ENCODE data around the gene CIC.

The CIC gene

DNA sequence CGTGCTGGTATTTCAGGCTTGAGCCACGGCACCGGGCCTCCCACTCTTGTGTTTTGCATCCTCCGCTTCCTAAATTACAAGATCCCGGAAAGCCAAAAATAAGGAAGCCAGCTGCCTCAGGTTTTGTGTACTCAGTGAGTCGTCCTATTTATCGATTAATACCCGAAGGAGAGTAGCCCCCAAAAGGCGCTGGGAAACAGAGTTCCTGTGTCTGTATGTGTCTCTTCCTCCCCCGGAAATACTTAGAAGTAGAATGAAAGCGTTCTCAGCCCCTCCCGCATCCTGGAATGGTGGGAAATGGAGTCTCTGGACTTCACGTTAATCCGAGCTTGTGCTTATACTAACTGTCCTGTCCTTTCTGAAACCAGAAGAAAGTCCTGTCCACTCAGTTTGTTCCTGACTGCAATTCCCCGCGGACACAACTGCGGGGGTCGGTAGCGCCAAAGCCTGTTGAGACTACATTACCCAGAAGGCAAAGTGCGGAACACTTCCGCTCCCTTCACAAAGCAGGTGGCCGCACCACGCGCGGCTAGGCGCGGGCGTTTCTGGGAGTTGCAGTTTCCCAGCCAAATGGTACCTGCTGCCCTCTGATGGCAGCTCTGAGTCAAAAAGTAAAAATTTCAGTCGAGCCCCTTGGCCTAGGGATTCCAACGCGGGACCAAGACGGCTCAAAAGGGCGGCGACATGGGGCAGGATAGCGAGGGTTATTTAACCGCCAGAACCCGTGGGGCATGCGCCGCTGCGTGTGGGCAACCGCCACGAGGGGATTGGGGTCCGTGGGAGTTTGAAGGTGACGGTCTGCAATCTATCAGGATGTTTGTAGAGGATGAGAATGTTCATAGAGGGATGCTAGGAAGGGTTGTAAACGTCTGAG is 24.5 kb upstream of the CIC start:
- DNase-seq = peak; percentile 60

DNA sequence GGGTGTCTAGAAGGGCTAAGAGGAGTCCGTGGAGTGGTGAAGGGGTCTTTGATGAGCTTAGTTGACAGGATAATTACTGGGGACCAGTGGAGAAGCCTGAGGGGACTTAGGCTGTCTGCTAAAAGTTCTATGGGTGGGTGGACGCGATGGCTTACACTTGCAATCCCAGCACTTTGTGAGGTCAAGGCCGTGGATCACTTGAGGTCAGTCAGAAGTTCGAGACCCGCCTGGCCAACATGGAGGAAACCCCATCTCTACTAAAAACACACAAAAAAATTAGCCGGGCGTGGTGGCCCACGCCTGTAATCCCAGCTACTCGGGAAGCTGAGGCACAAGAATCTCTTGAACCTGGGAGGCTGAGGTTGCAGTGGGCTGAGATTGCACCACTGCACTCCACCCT is 23.8 kb upstream of the CIC start:
- no peak for DNase-seq

- DNase-seq = no peak
Measured at GRCh38 chr19:42246143-42246921, 22.7 kb upstream of the CIC start.

DNA sequence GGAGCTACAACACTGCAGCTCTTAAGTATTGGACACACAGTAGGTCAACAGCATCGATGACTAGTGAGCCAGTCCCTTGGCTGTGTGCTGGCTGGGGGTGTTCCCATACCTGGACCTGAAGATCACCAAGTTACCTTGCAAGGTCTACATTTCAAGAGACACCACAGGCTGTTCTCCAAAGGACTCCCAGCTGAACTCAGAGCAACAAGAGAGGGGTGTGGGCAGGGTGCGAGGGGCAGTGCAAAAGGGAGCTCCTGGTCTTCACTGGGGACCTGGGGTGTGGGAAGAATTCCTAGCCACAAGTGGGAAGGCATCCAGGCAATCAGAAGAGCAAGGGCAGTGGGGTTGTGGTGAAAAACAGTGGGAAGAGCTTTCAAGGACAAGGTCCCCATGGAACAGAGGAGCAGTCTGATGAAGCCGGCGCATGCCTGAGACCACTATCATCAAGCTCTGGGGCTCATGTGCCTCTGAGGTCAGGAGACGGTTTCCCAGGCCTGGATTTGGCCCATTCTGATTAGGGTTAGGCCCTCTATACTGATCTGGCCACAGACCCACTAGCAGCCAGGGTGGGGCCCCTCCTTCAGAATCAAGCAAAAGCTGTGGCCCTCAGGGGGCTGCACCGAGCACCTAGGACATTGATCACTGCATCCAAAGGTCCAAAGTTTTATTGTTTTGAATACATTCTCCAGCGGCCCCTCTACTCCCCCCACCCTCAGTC is 22.0 kb upstream of the CIC start:
- no peak for DNase-seq

GRCh38 chr19:42247640-42248199 is 21.3 kb upstream of the CIC start:
- DNase-seq = no peak

GRCh38 chr19:42248270-42249148 is 20.5 kb upstream of the CIC start:
- no peak for DNase-seq

DNA sequence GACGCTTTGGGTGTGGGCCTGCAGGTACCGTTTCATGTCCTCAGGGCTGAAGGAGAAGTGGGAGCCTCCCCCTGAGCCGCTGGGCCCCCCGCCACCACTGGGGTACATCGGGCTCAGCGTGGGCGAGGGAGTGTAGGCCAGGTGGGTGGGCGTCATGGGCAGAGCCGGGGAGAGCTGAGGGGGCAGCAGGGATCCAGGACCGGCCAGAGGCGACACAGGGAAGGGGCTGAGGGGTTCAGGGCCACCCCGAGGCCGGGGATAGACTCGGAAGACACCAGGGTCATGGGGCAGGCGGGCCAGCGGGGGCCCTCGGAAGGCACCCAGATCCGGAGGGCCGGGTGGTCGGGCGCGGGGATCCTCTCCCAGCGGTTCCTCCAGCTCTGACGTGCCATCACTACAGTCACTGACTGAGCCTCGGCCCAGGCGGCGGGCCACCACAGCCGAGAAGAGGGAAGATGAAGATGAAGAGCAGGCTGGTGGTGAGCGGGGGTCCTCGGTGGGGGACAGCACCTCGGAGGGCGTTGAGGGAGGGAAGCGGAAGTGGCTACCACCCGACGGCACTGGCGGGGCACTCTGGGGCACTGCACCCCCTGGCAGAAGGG is 19.8 kb upstream of the CIC start:
- no peak for DNase-seq

- DNase-seq = no peak
Measured at GRCh38 chr19:42249769-42250168, 19.3 kb upstream of the CIC start.

DNA sequence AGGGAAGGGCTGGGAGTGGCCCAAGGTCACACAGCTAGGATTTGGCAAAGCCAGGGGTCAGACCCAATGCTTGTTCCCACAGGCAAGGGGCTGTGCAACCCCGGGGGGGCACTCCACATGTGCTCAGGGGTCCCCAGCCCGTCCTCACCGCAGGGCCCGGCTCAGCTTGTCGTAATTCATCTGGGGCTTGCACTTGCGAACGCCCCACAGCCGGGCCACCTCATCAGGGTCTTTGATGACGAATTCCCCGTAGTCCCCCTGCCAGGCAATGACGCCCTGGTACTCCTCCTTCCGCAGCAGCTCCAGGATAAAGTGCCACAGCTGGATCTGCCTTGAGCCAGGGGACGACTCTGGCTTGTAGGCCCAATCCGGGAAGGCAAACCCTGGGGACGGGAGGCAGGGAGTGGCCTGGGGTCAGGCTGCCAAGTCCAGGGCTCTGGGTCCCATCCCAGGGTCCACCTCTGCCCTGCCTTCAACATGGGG is 18.8 kb upstream of the CIC start:
- DNase-seq = no peak

GRCh38 chr19:42250666-42251531 is 18.2 kb upstream of the CIC start:
- no peak for DNase-seq

- DNase-seq = no peak
Measured at GRCh38 chr19:42251572-42252358, 17.3 kb upstream of the CIC start.

GRCh38 chr19:42252365-42253244 is 16.4 kb upstream of the CIC start:
- DNase-seq = no peak

GRCh38 chr19:42253245-42254088 is 15.6 kb upstream of the CIC start:
- DNase-seq = no peak

DNA sequence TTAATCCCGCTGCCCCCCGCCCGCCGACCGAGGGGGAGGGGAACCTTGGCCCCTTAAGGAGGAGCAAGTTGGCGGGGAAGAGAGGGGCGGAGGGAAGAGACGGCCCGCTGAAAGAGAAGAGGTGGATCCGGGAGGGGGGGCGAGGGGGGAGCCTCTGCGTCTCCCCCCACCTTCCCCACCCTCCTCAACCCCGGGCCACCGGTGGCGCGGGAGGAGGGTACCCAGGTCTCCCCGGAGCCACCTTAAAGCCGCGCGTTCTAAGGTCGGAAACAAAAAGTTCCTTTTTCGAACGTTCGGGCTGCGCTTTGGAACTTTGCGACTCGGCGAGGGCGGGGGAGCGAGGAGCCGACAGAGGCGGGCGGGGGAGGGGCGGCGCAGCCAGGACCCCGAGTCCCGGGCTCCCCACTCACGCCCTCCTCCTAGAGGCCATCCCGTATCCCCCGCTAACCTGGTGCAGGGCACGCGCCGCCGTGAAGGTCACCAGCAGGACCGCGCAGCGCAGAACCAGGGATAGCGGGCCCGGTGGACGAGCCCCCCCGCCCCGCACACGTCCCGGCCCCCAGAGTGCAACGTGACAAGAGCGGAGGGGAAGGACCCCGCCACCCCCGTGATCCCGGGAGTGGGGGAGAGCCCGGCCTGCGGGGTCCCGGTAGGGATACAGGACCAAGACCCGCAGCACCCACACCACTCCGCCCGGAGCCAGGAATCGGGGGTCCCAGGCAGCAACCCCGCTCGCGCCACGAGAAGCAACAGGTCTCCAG is 14.8 kb upstream of the CIC start:
- DNase-seq = no peak

- DNase-seq = peak; percentile 63
Measured at GRCh38 chr19:42254850-42255765, 13.9 kb upstream of the CIC start, which contains the start of gene ERF. ERF (minus strand) TSS chr19:42255128; CDS start chr19:42254999, 129 bp downstream.
